CD1c-positive myeloid dendritic cell (primary cell): ENCODE measurements around the gene AFF3.

Experiments
- DNase-seq: peaks from one replicate; pipeline ENCODE4 v3.0.0-alpha.2; 2016; ENCODE audit errors: extremely low spot score

The AFF3 gene

GRCh38 chr2:100043891-100044255 lies 98.5 kb downstream of the AFF3 start:
- DNase-seq = no peak

- DNase-seq = no peak
Measured at GRCh38 chr2:100043081-100043890, 99.1 kb downstream of the AFF3 start.

DNA sequence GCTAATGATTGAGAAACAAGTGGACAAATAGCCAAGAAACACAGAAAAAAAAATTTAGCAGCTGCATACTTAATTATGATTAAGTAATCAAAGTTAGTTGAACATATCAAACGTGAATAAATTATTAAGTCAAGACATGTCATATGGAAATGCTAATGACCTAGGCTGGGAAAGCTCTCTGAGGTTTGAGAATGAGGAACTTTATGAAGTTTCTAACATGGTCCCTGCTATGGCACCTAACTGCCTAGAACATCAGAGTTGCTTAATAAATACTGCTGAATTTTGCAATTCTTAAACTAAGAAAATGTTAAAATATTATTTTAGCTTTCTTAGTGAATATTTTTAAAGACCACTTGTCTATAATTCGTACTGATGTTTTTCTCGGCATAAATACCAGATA lies 99.8 kb downstream of the AFF3 start:
- peak; percentile 21 for DNase-seq

DNA sequence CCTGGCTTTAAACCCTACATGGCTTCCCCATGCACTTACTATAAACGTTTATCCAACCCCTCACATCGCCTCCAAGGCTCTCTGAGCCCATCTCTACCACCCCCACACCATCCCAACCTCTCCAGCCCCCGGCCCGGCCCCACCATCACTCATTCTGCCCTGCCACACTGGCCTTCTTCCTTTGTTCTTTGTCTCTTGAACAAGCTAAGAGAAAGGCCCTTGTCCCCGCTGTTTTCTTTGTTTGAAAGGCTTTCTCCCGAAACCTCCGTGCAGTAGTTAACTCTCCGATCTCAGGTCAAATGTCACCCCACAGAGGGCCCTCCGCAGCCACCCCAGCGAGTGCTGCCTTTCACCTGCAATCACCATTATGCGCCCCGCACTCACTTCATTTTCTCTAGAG lies 100.4 kb downstream of the AFF3 start:
- DNase-seq = no peak

GRCh38 chr2:100041385-100041784 lies 101.0 kb downstream of the AFF3 start:
- no peak for DNase-seq

DNA sequence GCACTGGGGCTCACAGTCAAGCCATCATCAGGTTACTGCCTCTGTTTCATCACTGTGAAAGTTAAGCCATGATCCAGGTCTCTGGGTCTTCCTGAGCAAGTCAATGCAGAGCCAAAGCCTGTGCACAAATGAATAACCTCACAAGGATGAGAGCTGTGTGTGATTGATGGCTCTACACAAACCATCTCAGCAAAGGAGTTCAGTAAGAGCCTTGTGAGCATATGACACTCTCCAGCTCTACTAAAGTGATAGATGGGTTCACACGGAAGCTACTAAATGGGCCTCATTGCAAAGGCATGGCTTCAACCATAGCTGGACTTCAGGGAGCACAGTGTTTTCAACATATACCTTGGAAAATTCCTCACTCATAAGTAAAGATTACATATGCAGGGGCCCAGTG lies 101.5 kb downstream of the AFF3 start:
- no peak for DNase-seq

DNA sequence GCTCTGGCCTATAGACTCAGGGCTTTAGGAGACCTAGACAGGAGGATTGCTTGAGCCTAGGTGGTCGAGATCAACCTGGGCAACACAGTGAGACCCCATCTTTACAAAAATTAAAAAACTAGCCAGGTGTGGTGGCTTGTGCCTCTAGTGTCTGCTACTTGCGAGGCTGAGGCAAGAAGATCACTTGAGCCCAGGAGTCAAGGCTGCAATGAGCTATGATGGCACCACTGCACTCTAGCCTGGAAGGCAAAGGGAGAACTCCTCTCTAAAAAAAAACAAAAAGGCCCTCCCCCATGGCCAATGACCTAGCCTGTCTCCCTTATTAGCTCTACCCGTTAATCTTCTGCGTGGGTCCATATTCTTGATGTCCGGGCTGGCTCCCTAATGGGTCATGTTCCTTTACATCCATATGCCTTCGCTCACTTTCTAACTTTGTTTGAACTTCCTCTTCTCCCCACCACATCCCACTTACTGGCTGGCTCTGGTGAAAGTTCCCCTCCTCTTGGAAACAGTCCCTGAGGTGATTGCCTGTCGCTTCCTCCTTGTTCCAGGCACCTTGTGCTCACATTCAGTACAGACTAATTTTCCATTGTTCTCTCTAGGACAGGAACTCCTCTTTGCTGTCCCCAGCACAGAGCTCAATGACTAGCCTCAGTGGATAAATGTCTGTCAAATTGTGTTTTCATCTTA lies 103.0 kb downstream of the AFF3 start:
- DNase-seq = peak; percentile 57

GRCh38 chr2:100038011-100038410 lies 104.4 kb downstream of the AFF3 start:
- no peak for DNase-seq

DNA sequence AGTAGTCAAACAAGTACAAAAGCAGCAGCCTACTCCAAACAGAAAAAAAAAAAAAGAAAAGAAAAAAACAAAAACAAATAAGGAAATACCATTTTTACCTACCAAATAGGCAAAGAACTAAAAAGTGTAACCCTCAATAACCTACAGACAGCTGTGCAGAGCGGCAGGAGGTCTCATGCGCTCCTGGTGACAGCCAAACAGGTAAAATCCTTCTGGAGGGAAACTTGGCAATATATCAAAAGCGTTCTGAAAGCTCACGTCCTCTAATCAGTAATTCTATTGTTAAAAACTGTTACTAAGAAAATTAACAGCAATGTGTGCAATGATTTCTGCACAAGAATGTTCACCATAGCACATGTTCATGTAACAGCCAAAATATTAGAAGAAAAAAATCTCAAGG lies 105.6 kb downstream of the AFF3 start:
- no peak for DNase-seq

DNA sequence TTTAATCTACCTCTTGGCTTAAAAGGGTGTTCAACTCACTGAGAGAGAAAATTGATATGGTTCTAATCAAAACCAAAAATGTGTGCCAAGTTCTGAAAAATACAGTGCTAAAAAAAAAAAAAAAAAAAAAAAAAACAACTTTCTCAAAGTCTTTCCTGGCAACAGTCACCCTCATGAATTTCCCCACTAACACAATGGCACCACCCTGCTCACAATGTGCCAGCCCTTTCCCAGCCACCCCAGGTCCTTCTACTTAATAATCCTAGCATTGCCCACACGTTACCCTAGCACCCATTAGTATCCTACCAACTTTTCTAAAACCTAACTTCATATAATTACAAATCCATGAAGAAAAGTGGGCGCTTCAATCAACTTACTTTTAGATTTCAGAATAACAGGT lies 106.4 kb downstream of the AFF3 start:
- no peak for DNase-seq

- DNase-seq = no peak
Measured at GRCh38 chr2:100034431-100034830, 108.0 kb downstream of the AFF3 start.

DNA sequence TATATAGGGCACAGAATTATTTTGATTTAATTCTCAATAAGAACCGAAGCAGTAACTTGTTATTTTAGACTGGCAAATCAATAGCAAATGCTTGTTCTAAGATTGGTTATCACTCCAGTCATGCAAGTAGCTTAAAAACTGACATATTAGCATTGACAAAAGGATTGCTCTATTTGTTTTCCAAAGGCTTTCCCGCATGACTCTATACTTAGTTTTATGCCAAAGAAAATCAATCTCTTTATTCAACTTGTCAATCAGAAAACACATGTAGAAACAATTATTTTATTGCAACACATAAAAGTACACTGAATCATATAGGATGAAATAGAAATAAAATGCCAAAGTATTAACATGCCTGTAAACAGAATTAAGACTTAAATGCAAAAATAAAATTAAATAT lies 108.4 kb downstream of the AFF3 start:
- no peak for DNase-seq

DNA sequence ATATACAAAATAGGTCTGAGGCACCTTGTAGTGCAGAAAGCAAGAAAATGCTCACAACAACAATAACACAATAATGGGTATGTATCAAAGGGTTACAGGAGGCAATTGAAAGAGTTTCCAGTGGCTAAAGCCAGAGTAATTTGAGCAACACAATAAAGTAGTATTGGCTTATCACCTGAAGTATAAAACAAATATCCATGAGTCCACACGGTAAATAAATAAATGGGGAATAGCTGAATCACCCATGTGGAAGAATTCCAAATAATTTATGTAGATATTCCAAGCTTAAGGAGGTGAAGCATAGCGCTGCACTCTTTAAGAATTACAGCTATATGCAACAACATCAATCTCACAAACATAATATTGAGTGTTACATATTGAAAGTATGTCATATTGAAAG lies 110.8 kb downstream of the AFF3 start:
- no peak for DNase-seq

GRCh38 chr2:100029460-100029859 lies 112.9 kb downstream of the AFF3 start:
- no peak for DNase-seq

DNA sequence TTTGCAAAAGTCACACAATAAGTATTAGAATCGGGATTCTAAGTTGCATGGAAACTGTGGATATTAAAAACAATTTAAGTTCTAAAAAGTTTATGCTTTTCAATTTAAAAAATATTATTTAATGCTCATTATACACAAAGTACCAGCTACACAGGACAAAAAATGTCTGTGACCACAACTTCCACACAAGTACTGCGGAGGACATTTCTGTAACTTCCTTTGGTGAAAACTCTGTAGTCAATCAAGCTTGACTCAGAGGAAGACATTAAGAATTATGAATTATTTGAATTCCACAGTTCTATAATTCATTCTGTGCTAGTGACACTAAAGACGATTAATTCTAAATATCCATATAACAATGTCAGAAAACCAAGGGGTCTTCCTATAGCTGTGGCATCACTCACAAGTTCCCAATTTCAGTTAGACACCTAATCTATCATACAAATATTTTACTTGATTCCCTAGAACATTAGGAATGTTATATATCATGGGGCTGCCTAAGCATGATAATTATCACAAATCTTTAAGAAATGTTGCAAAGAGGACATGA lies 120.5 kb downstream of the AFF3 start:
- no peak for DNase-seq

GRCh38 chr2:100019499-100019898 lies 122.9 kb downstream of the AFF3 start:
- no peak for DNase-seq

DNA sequence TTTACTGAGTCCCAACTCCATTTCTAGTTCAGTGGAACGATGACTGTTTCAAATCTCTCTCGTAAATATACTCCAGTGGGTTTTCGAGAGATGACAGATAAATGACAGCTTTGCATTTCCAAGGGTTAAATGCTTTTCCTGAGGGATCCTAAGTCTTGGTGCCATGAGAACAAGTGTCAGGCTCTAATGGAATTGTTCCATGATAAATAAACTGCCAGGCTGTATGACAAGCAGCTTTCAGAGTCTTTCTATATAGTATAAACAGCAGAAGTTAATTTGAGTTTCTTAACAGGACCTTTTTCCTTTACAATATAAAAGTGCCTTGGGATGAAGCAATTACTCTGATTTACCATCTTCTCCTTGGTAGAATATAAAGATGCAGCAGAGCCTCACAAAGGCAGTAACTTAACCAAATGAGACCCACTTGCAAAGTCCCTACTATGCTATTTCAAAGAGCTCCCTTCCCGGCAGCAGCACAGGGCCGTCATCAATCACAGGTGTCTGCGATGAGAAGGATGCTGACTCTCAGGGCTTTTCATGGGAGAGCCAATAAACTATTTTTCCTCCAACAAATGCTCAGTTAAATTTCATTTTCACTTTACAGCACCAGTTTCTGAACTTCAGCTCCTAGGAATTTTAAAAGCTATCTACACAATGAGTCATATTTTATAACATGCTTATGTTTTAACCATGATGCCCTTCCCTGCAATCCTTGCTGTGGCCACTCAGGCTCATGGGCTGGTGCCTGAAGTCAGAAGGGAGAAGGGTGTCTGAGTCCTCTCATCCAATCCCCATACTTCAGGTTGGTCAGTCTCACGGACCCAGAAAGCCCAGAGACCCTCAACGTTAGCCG lies 123.8 kb downstream of the AFF3 start:
- DNase-seq = no peak

DNA sequence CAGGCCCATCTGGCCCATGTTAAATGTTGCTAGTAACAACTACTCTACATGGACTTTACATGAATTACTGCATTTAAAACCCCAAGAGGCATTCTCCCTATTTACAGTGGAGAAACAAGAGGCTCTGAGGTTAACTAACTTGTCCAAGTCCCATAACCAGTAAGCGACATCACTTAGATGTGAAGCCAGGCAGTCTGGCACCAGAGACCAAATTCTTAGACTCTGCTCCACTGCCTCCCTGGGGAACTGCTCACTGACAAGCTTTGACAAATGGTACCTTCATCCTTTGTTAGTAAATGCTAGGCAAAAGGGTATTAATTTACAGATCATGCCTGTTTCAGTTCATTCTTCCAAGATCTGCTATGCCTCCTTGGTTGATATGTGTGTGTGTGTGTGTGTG lies 124.8 kb downstream of the AFF3 start:
- DNase-seq = no peak

- DNase-seq = no peak
Measured at GRCh38 chr2:100016756-100017155, 125.6 kb downstream of the AFF3 start.

- DNase-seq = no peak
Measured at GRCh38 chr2:100015849-100016248, 126.5 kb downstream of the AFF3 start.

DNA sequence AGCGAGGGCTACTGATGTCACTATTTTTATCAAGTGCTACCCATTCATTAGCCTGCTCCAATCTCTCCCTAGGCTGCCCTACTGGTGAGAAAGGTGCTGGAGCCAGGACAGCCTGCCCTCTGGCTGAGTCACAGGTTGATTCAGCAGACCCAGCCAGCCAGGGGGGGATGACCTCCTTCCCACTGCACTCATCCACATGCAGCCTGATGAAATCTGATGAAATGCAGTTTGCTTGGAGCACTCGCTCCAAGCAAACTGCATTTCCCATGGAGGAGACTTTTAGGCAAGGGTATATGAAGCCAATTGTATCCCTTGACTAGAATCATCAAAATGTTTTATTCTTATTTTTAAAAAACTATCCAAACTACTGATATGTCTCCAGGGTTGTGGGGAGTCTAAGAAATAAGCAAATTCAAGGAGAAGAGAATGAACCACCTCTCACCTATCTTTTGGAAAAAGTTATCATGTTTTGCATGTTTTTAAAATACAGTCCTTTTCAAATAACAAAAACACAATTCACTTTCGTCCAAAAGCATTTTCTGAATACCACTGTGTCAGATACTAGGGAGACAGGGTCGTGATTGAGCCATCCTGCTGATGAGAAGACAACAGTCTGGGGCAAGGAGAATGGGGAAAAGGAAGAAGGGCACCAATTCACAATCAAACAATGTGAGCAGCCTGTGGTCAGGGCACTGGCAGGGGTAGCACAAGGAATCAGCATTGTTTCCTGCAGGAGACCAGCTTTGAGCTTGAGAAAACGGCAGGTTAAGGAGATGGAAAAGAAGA lies 128.3 kb downstream of the AFF3 start:
- DNase-seq = no peak

DNA sequence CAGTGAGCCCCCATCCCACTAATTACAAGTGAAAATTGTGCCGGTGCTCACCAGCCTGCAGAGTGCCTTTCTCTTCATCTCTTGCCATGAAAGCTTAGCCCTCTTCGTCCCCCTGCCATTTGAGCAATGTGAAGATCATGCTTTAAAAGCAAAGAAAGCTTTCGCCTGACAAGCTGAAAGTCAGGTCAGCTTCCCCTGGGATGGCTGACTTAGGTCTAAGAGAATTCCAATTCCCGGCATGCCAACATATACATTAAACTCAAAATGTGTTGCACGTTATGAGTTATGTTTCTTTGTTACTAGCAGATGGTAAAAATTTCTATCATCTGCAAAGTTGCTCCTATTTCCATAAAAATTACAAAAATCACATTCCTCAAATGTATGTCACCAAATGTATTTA lies 129.8 kb downstream of the AFF3 start:
- no peak for DNase-seq
